GM19193 (cell line): Measurements from ENCODE around the gene ATG2A.

Experiments used
- POLR2A ChIP-seq: IDR thresholded peaks from 4 replicates; pipeline ENCODE4 v1.6.1; 2011; ENCODE audit not compliant: insufficient read depth, insufficient read length; ENCODE audit errors: extremely low read depth

The ATG2A gene

DNA sequence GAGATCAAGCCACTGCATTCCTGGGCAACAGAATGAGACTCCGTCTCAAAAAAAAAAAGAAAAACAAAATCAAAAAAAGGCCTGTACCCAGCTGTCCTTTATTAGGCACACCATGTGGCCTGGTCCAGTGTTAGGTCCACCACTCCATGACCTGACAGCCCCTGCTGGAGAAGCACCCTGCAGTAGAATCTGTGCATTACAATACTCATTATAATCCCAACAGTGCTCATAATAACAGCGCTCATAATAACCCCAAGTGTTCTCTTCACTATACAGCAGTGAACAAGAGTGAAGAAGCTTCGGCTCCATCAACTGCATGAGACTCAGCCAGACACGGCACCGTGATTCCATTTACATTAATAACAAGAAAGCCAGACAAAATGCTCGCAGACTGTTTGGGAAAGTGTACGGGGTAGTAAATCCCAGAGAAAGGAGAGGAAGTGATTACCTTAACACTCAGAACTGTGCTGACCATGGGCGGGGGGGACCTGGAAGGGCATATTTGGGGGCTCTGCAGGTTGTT, 29.7 kb downstream of the ATG2A start:
- TF ChIP-seq POLR2A = no peak

DNA sequence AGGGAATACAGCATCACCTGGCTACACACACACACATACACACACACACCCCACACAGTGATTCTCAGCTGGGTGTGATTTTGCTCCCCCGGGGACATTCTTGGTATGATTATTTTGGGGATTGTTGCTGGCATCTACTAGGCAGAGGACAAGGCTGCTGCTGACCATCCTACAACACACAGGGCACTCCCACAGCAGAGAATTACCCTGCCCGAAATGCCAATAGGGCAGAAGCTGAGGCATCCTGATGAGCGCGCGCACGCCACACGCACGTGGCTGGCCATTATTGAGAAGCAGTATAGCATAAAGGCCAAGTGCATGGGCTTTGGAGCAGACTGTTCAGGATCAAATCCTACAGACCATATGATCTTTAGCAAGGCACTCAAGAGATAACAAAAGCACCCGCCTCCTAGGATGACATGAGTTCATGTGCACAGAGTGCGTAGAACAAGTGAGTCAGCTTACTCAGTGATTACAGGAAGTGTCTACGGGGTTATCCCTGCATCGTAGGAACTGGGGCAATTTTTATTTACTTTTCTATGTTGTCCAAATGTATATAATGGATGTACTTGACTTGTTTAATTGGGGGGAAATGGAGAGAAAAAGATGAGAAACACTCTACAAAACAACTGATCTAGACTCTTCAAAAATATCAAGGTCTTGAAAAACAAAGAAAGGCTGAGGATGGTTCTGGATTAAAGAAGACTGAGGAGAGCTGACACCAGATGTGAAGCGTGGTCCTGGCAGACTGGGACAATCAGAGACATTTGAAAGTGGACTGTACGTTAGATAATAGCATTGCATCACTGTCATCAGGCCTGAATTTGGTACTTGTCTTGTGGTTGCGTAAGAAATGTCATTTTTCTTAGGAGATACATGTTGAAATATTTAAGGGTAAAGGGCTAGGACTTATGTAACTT, 31.4 kb downstream of the ATG2A start:
- no peak for TF ChIP-seq POLR2A

GRCh38 chr11:64884019-64884418, 33.0 kb downstream of the ATG2A start:
- no peak for TF ChIP-seq POLR2A

GRCh38 chr11:64883575-64883974, 33.4 kb downstream of the ATG2A start:
- TF ChIP-seq POLR2A = no peak

GRCh38 chr11:64882243-64882642, 34.8 kb downstream of the ATG2A start:
- no peak for TF ChIP-seq POLR2A

GRCh38 chr11:64881476-64881875, 35.5 kb downstream of the ATG2A start:
- TF ChIP-seq POLR2A = no peak

GRCh38 chr11:64880240-64881001, 36.6 kb downstream of the ATG2A start:
- TF ChIP-seq POLR2A = no peak

DNA sequence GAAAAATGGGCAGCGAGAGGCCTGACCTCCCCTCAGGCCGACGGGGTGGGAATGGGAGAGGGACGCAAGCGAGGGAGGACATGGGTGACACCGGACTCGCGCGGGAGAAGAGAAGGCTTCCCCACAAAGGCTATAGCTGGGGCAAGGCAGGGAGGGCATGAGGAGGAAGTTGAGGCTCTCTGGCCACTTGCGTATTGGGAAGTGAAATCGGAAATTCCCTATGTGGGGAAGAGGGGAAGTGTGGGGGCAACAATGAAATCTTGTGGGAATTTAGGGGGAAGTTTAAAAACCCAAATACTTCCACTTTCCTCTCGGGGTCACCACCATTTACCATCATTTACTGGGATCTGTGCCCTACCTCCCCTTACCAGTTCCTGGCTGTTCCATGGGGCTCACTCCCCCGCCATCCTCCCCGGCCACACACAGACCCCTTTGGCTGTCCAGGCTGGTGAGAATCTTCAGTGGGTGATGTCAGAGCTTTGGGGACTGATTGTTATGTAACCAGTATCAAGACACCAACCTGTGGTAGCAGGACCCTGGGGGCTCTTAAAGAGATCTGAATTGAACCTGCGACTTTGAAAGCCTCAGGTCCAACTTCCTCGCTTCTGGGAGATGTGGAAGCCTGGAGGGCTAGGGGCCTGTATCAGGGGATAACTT, 37.6 kb downstream of the ATG2A start:
- TF ChIP-seq POLR2A = no peak

DNA sequence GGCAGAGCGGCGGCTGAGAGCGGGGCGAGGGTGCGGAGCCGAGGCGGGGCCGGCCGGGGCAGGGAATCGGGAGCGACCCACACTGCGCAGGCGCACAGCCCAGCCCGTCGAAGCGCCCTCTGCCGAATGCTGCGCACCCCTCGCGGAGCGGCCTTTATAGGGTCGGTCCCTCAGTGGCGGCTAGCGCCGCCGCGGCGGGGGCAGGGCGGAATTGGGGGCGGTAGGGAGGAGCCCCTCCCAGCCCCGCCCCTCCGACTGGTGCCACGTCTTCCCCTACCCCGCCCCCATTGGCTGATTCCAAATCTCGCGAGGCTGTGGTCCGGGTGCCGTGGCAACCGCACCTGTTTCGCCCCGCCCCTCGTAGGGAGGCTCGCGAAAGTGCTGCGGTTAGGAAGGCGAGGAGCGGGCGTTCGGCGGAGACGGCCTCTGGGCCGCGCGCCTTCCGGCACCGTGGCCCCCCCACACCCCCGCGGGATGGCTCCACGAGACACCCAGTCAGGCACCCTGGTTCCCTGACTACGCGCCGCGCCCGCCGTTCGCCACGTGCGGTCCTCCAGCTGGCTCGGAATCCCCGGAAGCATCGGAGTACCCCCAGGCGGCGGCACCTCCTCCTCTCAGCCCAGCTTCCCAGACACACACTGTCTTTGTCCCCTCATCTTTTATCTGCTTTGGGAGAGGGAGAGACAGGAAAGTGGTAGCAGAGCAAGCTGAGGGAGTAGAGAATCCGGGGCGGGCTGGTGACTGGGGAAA, 38.3 kb downstream of the ATG2A start, which contains the start of gene EHD1:
Gene EHD1 (minus strand): TSS at position 128 of the 750 bp plus-strand sequence. CDS start 157 bp downstream, outside the sequence.
- peak; percentile 99 for TF ChIP-seq POLR2A

GRCh38 chr11:64878223-64878493, 38.9 kb downstream of the ATG2A start:
- TF ChIP-seq POLR2A = no peak

DNA sequence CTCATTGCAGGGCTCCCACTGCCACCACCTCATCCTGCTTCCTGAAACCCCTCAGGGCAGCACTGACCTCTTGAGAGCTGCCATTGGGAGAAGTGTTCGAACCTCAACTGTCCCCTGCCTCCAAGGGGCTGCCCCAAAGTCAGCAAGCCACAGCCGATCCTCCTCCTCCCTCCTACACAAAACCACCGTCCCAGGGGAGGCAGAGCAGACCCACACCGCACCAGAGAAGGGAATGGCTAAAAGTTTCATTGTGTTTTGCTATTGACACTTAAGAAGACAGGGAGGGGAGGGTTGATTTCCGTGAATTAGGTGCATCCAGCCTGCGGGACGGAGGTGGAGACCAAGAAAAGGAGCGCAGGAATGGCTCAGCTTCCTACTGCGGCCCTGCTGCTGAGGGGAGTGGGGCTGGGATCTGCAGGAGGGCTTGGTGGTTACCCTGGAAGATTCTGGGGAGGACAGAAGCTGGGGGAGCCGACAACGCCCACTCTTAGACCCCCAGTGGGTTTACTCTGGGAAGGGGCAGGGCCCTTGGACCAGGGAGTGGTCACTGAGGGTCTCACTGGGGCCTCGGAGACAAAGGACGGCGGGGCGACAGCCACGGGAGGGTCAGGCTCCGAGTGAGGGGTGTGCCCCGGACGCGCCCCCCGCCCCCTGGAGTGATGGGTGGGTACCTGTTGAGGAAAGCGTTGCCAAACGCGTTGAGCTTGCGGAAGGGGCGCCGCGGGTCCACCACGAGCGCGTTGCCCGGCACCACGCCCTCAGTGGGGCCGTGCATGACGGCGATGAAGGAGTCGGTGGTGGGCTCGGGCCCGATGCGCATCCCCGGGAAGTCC, 39.4 kb downstream of the ATG2A start:
- no peak for TF ChIP-seq POLR2A

DNA sequence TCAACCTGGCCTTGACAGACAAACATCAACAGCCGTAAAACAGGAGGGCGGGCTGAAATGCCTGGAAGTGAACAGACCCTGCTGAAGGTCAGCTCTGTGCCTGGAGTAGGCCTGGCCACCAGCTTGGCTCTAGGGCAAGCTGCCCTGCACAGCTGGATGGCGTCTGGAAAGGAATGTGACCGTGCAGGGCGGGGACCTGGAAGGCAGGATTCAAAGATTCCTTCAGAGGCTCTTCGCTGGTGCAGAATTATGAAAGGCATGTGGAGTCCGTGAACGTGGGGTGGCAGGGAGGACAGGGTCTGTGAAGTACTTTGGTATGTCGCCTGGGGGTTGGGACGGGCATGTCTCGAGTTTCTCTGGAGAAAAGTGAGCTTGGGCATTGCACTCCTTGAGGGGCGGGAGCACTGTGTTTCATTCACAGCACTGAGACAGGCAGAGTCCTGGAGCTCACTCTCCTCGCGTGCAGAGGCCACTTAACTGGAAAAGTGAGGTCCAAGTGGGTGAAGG, 40.1 kb downstream of the ATG2A start:
- TF ChIP-seq POLR2A = no peak

DNA sequence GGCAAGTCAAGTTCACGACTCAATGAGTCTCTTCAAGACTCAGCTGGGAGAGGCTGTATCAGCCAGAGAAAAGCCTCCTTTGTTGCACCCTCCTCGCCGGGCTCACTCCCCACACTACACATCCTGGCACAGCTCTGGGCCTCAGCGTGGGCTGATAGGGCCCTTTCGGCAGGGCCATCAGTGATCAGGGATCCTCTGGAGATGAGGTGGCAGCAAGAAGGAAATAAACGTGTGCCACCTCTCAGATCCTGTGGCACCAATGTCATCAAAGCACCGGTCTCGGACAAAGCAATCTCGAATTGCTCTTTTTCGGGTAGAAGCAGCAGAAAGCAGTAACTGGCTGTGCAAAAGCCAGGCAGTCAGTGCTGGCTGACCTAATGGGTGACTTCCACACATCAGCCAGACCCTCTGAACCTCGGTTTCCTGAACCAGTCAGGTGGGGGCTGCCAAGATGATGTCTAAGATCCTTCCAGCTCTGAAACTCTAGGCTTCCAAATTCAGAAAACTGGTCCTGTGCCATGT, 40.7 kb downstream of the ATG2A start:
- TF ChIP-seq POLR2A = no peak
